Fibroblast of lung (primary cell): Measurements from ENCODE around the gene ALG3.

Source experiments
- CTCF ChIP-seq, 2 donors: IDR thresholded peaks in 1 of 2; conservative IDR thresholded peaks in 1 of 2; 1 replicate in 1 of 2; 2 replicates in 1 of 2; pipeline ENCODE4 v1.5.1; 2011 to 2012; ENCODE audit warnings: low read length in 2 of 2, control low read depth in 1 of 2, inconsistent platforms in 1 of 2, low read depth in 1 of 2, mild to moderate bottlenecking in 1 of 2
- EZH2 ChIP-seq: IDR thresholded peaks from 2 replicates; pipeline ENCODE4 v1.5.1; 2012; ENCODE audit warnings: low read length, control low read depth, mild to moderate bottlenecking; ENCODE audit errors: missing control alignments

- TF ChIP-seq CTCF (conservative IDR thresholded peaks at IDR 0.05 in 1 of 2, IDR thresholded peaks at IDR 0.05 in 1 of 2; ENCODE audit: low read depth in 1 of 2, low read length in 2 of 2) (no peak), EZH2 (no peak)
Observed at GRCh38 chr3:184241141-184241446, 7.7 kb downstream of the ALG3 start.
